NOMO-1 treated with DMSO at 0.1 percent for 48 hours (cell line): ENCODE results near the gene DPCD.

ENCODE experiments used
- DNase-seq: peaks from one replicate; lab custom pipeline; 2025; ENCODE audit not compliant: unreplicated experiment; lab: John Stamatoyannopoulos, UW

Gene DPCD

GRCh38 chr10:101587725-101588653 lies at the start of gene DPCD, which contains the start of gene POLL:
Gene DPCD, plus strand, starts transcription at chr10:101588321. Its CDS starts 16 bp downstream, at chr10:101588337.
Gene POLL, minus strand, starts transcription at chr10:101588257. Its CDS starts 897 bp downstream, at chr10:101587360.
- peak; percentile 92 for DNase-seq

DNA sequence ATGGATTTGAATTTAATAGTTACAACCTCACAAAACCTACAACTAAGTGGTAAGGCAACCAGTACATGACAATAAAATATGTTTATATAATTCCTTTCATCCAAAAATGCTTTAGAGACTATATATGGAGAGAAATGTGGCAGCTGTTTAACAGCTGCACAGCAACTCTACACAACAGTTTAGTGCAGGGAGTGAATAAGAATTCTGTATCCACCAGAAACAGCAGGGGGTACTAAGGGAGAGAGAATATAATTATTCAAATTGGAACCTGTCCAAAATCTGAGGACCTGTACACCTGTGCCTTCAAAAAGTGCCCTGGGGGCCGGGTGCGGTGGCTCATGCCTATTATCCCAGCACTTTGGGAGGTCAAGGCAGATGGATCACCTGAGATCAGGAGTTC lies 49.7 kb upstream of the DPCD start:
- no peak for DNase-seq

GRCh38 chr10:101545898-101546297 lies 42.2 kb upstream of the DPCD start:
- DNase-seq, result no peak

DNA sequence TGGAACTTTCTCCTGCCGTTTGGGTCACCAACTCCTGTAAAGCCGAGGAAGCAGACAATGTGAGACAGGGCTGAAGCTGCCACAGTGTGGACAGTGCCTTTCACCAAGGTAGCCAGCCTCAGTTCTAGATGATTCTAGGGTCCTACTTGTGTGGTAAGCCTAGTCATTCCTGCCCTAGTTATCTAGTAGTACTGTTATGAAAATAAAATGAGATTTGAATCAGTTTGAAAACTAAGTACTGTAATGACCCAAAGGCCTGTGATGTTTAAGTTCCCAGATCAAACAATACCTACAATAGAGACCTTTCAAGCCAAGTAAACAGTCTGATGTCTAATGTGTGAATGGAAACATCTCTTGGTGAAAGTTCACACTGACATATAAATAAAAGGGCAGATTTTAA lies 37.2 kb upstream of the DPCD start:
- DNase-seq, result no peak

DNA sequence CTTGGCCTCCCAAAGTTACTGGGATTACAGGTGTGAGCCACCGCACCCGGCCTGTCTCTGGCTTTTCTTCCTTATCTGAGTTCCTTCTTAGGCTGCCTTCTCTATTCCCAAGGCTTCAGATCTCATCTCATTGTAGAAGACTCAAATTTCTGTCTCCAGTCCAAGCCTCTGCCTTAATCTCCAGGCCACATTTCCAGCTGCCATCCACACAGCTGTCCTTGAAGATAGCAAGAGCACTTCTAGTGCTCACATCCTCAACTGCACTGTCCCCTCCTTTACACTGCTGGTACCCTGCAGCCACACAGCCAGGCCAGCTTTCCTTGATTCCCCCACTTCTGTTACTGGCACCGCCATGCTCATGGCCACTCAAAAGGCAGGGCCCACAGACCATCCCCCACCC lies 35.7 kb upstream of the DPCD start:
- DNase-seq, result no peak

DNA sequence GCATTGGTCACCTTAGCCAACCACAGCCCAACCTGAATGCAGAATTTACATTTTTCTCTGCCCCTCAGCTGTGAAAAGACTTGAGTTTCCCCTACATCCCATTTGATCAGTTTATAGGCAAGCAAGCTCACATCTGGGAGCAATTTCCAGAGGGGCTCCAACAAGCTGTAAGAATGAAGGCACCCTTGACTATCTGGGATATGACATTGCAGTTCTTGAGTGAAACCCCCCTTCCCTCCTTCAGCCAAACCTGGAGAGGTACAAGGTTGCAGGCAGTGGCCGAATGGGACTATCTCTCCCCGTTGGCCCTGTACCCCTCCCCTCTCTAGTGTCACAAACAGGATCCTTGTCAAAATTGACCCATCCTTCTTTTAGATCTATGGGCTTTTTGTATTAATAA lies 30.6 kb upstream of the DPCD start:
- no peak for DNase-seq

DNA sequence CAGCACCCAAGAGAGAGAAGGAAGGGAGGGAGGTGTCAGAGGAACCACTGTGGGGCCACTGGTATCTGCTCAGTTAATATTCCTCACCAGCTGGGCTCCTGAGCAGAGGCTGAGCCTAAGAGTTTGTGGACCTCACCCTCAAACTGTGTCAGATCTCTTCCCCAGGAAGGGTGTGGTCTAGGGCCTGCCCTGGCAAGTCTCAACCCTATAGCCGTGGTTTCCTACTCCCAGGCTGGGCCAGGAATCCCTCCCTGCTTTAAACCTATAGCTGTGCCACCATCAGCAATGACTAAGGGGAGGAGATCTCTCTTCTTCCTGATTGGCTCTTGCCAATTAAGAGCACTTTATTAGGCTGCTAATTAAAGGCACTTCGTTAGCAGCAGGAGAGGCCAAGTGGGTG lies 29.9 kb upstream of the DPCD start:
- peak; percentile 66 for DNase-seq

GRCh38 chr10:101558671-101559595 lies 29.2 kb upstream of the DPCD start:
- no peak for DNase-seq

DNA sequence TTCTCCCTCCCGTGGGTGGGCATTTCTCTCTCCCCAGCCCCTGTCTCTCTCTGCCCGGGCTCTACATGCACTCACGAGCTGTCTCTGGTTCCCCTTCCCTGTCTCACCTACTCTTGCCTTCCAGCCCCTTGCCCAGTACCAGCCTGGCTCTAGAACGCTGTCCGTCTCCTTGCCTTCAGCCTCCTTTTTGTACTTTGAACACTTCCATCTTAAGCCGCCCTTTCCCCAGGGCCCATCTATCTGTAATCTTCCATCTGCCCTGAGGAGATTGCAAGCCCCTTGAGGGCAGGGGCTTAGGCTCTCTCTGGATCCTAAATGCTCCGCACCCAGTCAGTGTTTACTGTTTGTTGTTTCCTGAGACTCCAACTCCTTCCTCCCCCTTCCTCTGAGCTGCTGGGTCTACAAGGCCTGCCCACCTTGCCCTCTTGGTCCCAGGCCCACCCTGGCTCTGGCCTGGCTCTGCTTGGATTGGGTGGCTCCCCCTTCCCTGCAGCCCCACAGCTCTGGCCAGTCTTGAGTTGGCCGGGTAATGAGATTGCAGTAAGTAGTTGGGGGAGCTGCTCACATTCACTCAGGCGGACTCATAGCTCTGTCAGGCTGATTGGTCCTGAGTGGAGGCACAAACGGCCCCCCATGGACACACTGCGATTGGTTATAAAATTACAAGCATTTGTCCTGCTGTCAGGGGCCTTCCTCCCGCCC lies 28.4 kb upstream of the DPCD start:
- DNase-seq, result no peak

DNA sequence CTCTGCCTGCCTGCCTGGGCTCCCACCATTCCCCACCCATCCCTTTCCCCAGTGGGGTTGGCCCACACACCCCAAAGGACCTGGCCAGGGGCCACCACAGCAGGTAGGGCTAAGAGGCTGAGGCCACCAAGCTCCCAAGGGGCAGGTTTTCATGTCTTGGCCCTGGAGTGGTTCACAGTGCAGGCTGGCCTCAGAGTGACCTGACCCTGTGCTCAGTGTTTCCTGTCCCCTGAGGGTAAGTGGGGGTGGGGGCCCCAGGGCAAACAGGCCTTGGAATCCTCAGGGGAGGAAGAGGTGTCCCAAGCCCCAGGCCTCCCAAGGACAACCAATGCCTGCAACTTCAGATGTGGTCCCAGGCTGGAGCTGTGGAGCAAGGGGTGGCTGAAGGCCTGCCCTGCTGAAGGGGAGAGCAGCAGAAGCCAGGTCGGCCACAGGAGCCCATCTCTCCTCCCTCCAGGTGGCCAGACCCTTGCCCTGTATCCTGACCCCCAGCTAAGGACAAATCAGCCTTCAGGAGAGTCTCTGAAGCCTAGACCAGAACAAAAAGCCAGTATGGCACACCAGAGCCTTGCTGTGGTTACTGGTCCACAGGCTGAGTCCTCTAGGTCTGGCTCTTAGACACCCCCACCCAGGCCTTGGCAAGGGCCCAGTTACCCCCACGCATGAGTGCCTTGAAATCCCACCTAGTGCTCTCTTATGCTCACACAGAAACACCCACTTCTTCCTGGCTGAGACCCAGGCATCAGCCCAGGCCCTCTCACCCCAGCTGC lies 27.6 kb upstream of the DPCD start:
- DNase-seq, result no peak

DNA sequence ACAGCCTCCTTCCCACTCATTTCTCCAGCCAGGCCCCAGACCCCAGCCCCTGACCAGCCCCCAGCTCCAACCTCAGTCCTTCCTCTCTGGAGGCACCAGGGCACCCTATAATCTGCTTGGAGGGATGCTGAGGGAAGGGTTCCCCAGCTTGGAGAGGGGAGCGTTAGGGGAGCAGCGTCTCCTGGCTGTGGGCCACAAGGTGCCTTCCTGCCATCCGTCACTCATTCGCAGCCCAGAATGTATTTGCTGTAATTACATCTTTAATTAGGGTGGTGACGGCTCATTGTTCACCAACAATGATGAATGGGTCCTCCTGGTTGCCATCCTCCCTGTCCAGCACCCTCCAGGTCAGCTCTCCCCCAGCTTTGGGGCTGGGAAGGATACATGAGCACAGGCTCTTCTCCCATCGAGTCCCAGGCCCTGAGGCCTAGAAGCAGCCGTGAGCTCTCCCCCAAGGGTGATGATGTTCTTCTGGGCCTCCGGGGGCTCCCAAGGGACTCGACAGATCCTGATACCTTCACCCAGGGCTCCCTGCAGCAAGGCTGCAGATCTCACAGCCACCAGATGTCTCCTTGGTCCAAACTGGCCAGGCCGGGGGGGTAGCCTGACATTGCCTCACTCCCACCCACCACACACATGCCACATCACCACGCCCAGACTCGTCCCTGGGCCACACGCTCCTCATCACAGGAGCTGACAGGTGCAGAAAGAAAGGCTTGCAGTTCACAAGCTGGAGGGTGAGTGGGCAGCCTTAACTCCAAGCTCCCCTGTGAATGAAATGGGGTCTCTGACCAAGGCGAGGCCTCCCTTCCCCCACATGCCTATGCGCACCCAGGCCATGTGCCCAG lies 26.8 kb upstream of the DPCD start:
- no peak for DNase-seq

DNA sequence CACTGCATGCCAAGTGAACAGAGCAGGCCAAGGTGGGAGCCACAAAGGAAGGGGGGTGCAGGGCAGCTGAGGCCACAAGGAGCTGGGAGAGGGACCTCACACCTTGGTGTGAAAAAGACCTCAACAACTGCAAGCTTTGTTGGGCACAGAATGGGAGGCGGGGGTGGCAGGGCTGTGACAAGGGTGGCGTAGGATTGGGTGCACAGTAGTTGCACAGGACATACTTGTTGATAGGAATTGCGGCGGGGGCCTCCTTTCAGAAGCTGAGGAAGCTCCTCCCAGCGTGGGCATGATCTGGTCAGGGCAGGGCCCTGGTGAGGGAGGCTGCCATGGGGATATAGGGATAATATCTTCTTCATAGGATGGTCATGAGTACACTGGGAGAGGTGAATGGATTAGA lies 25.9 kb upstream of the DPCD start:
- DNase-seq, result no peak

- DNase-seq, result no peak
Measured at GRCh38 chr10:101563007-101563406, 25.1 kb upstream of the DPCD start.

DNA sequence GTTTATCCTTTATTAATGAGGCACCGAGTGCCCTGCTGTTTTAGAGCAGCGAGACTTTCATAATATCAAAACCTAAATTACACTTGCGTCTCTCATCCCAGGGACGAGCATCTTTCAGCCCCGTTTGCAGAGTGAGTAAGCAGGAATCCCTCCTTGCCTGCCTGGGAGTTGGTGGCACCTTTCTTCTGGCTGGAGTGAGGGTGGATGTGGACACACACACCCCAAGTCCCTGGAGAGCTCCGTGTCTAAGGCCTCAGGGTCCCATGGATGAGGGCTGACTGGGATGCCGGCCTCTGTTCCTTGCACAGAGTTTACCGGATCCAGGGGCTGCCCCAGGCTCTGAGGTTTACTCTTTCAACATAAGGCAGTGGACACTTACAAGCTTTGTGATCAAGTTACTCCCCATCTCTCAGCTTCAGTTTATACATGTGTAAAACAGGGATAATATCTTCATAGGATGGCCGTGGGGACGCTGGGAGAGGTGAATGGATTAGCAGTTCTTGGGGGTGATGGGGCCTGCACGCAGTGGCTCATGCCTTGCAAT lies 24.6 kb upstream of the DPCD start:
- no peak for DNase-seq

- no peak for DNase-seq
Measured at GRCh38 chr10:101564490-101564991, 23.6 kb upstream of the DPCD start.

- no peak for DNase-seq
Measured at GRCh38 chr10:101565370-101565900, 22.7 kb upstream of the DPCD start.

GRCh38 chr10:101565936-101566332 lies 22.2 kb upstream of the DPCD start:
- no peak for DNase-seq

DNA sequence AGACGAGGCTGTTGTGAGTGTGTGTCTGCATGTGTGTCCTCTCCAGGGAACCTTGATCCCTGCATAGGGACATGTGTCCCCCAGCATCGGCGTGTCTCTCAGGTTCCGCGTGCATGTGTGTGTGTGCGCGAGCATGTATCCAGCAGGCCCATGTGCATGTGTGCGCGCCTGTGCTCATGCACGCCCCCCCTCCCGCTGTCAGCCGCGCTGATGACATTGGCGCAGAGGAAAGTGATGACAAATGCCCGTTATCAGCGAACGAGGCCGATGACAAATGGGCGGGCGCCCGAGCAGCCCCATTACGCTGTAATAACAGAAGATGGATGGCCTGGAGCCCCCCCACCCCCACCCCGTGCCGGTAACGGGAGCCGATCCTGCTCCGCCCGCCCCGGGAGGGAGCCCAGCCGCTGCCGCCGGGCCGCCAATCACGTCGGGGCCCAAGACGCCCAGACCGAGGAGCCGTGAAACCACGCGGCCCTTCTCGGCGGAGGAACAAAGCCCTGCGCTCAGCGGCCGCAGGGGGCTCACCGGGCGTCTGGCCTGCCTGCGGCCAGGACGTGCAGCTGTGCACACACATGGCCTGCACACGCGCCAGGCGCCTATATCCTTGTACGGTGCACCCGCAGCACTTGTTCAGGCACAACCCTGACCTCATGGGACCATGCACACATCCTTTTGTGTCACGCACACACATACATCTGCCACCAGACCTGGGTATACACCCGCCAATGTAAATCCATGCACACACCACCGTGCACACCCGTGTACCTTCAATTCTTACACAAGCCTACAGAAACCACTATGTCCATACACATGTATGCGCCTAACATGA lies 21.6 kb upstream of the DPCD start:
- no peak for DNase-seq
